Adrenal gland (tissue), 12 donors: ENCODE measurements around the gene PIKFYVE. TPM values are rescaled to one million over a fixed set of nuclear protein-coding genes. Genes with fewer than 3 reads are reported as not detected.
A peak's percentile ranks its signal among the peaks of the same experiment; 100 is the strongest.

Source experiments
- DNase-seq, 7 donors: peaks; one replicate each; pipeline ENCODE4 v3.0.0-alpha.2; 2019 to 2020
- H3K27ac ChIP-seq, 5 donors: fragments of 200-600 bp; sonication (generic) in 4 of 5; 1 replicate in 3 of 5; 2 replicates in 2 of 5; pipeline versions ENCODE4 v1.5.1 to v1.8.0; 2016 to 2020; ENCODE audit warnings: mild to moderate bottlenecking in 1 of 5
- H3K27me3 ChIP-seq: fragments of 200-600 bp; 2 replicates; pipeline ENCODE4 v1.8.0; 2021
- H3K36me3 ChIP-seq, 2 donors: fragments of 200-600 bp; replicated peaks in 1 of 2; 1 replicate in 1 of 2; 2 replicates in 1 of 2; pipeline versions ENCODE4 v1.5.1 to v1.8.0; 2018 to 2022
- H3K4me1 ChIP-seq, 2 donors: fragments of 200-600 bp; replicated peaks in 1 of 2; 1 replicate in 1 of 2; 2 replicates in 1 of 2; pipeline versions ENCODE4 v1.5.1 to v1.8.0; 2018 to 2021
- H3K4me3 ChIP-seq, 4 donors: fragments of 200-600 bp; sonication (generic) in 3 of 4; one replicate each; pipeline ENCODE4 v1.5.1; 2016 to 2018
- H3K9me3 ChIP-seq, 3 donors: fragments of 200-600 bp; sonication (generic) in 1 of 3; replicated peaks in 1 of 3; 1 replicate in 2 of 3; 2 replicates in 1 of 3; pipeline versions ENCODE4 v1.5.1 to v1.8.0; 2016 to 2021
- POLR2A ChIP-seq, 2 donors: fragments of 450-650 bp; IDR thresholded peaks; one replicate each; pipeline ENCODE4 v1.6.1; 2017; ENCODE audit warnings: antibody characterized with exemption in 2 of 2, mild to moderate bottlenecking in 2 of 2, moderate library complexity in 1 of 2
- WGBS, 4 donors: extraction: QIAGEN DNeasy Blood & Tissue Kit in 2 of 4; methylation state at CpG; one replicate each; pipeline versions ENCODE4 v1.1.5 to v1.1.7; 2013 to 2017; 5-methylcytosine and 5-hydroxymethylcytosine counted together
- intact Hi-C, 2 donors: fragments of 100-400 bp; cut with DNase I; formaldehyde crosslinking; loops; one replicate each; pipeline versions ENCODE4 v1.14.1 to v1.15.0; 2022 to 2023
- polyA plus RNA-seq, 3 donors: library from polyadenylated mRNA; stranded (reverse); fragments of 200-250 nt in 2 of 3; fragments of 350-450 nt in 1 of 3; fragmentation: Illumina TruSeq in 1 of 3; extraction: RNeasy Lipid Tissue Mini Kit (QIAGEN cat#74804) in 1 of 3; gene quantifications; one replicate each; pipeline ENCODE4 v1.2.3, GENCODE V29; 2013 to 2014
- total RNA-seq, 9 donors: library from RNA; depleted of rRNA in 4 of 9; stranded (reverse); fragments of >200 nt in 4 of 9; fragments of 120-200 nt in 1 of 9; fragmentation: NEBNext Ultra II Directional in 1 of 9; extraction: Animal tissue kit (Norgen Biotek cat#: 25700) in 1 of 9; gene quantifications; one replicate each; pipeline versions ENCODE4 v1.1.0 to v1.2.4, GENCODE V29; 2013 to 2023
- TF ChIP-seq, protein P1 (sequence below), 6 experiments: fragments of 450-650 bp in 4 of 6; fragments of 200-600 bp in 2 of 6; sonication (generic) in 1 of 6; IDR thresholded peaks; 1 replicate in 5 of 6; 2 replicates in 1 of 6; pipeline versions ENCODE4 v1.5.1 to v1.8.0; 2016 to 2021; ENCODE audit warnings: antibody characterized with exemption in 6 of 6, mild to moderate bottlenecking in 2 of 6, moderate library complexity in 1 of 6
- donor health status: healthy with polysubstance abuse.
- donor health status: Bipolar disorder and iron deficiency.
- donor health status: DM: yes; HTN: yes; CAD: no.
- donor health status: DM: no; HTN: no; CAD: no.
- donor health status: DM: no; HTN: no; CAD: no.
- donor health status: DM: yes; HTN: yes; CAD: no.

The PIKFYVE gene
- total and polyA plus RNA-seq, 12 donors = 5.1 to 36.5 (median 25.3) TPM

DNA sequence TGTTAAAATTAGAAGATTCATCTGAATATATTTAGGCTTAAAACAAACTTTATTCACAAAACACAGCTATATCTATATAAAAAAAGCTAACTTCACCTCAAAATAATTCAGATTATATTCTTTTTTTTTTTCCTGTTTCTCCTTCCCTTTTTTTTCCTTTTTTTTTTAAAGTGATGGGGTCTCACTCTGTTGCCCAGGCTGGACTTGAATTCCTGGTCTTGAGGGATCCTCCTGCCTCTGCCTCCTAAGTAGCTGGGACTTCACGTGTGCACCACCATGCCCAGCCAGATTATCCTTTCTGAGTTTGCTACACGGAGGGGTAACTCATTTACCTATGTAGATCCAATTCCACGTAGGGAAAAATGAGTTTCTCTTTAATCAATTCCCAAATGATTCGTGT lies 15.0 kb upstream of the PIKFYVE start:
- Histone ChIP-seq H3K36me3 (peaks cover 0 to 27% of the 10 kb centered on the region in 2 donors), H3K9me3 (no peaks in the 10 kb centered on the region), H3K27ac (peak overlapping the region in 3 of 5 donors; percentile 6 to 77 (median 53)), H3K4me1 (peaks cover 62 to 73% of the 10 kb centered on the region in 2 donors), H3K27me3 (no peaks in the 10 kb centered on the region), H3K4me3 (no peak overlapping the region)
- 93 to 96% (median 94%) methylated on average over 4 of the region's 4 CpGs for WGBS, 4 donors
- intact Hi-C loops = loop anchor here (5.0 to 10.0 kb wide), 2 partner anchors 74 to 76 kb away; no protein-coding TSS in a partner anchor
- no peak for DNase-seq
- TF ChIP-seq, protein P1, sequence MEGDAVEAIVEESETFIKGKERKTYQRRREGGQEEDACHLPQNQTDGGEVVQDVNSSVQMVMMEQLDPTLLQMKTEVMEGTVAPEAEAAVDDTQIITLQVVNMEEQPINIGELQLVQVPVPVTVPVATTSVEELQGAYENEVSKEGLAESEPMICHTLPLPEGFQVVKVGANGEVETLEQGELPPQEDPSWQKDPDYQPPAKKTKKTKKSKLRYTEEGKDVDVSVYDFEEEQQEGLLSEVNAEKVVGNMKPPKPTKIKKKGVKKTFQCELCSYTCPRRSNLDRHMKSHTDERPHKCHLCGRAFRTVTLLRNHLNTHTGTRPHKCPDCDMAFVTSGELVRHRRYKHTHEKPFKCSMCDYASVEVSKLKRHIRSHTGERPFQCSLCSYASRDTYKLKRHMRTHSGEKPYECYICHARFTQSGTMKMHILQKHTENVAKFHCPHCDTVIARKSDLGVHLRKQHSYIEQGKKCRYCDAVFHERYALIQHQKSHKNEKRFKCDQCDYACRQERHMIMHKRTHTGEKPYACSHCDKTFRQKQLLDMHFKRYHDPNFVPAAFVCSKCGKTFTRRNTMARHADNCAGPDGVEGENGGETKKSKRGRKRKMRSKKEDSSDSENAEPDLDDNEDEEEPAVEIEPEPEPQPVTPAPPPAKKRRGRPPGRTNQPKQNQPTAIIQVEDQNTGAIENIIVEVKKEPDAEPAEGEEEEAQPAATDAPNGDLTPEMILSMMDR (IDR thresholded peaks at IDR 0.05) = no peak

- WGBS, 4 donors = 50 to 56% (median 54%) methylated on average over 3 of the region's 3 CpGs
- Histone ChIP-seq H3K27ac (peak overlapping the region; percentile 61 to 95 (median 69)), H3K27me3 (no peaks in the 10 kb centered on the region), H3K4me3 (peak overlapping the region in 2 of 4 donors; percentile 72 to 94), H3K36me3 (peaks cover 0 to 18% of the 10 kb centered on the region in 2 donors), H3K4me1 (peaks cover 48 to 55% of the 10 kb centered on the region in 2 donors), H3K9me3 (no peaks in the 10 kb centered on the region)
- no peak for DNase-seq
- no peak for TF ChIP-seq POLR2A (IDR thresholded peaks at IDR 0.05)
- TF ChIP-seq, protein P1 (IDR thresholded peaks at IDR 0.05) = no peak
- intact Hi-C loops = loop anchor here (5.0 to 10.0 kb wide), 2 partner anchors 76 to 78 kb away; no protein-coding TSS in a partner anchor
Observed at GRCh38 chr2:208252716-208253492, 13.2 kb upstream of the PIKFYVE start.

DNA sequence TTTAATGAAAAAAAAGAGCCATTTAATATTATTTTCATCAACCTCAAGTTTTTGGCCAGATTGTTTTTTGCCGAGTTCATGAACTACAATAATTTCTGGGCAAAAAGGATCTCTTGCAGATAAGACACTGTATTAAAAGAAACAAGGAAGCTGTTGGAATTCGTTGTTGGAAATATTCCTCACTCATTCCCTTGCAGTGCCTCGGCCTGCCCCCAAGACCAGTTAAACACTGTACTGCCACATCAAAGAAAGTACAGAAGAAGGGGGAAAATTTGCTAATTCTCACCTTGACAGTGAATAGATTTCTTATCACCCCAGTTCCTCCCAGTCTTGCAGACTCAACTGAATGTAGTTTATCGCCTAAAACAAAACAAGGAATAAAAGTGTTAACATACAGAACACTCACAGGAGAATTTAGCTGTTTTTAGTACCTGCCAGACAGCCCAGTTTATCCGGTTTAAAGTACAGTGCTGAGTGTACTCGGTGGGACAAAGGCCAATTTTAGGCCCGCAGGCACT lies 12.4 kb upstream of the PIKFYVE start:
- Histone ChIP-seq H3K4me3 (peak overlapping the region in 3 of 4 donors; percentile 3 to 94 (median 72)), H3K27me3 (no peaks in the 10 kb centered on the region), H3K9me3 (no peaks in the 10 kb centered on the region), H3K36me3 (peaks cover 0 to 10% of the 10 kb centered on the region in 2 donors), H3K27ac (peak overlapping the region; percentile 61 to 95 (median 69)), H3K4me1 (peaks cover 48% of the 10 kb centered on the region in 2 donors)
- DNase-seq = no peak
- TF ChIP-seq, protein P1 (IDR thresholded peaks at IDR 0.05) = no peak
- TF ChIP-seq POLR2A (IDR thresholded peaks at IDR 0.05) = no peak
- 1 to 5% (median 4%) methylated on average over 7 of the region's 7 CpGs for WGBS, 4 donors
- intact Hi-C loops = loop anchor here (5.0 to 10.0 kb wide), 2 partner anchors 76 to 79 kb away; no protein-coding TSS in a partner anchor

- intact Hi-C loops = loop anchor here (5.0 to 10.0 kb wide), 2 partner anchors 77 to 79 kb away; no protein-coding TSS in a partner anchor
Observed at GRCh38 chr2:208254118-208254870, 11.8 kb upstream of the PIKFYVE start.

More at GRCh38 chr2:208254118-208254870, 11.8 kb upstream of the PIKFYVE start:
- Histone ChIP-seq H3K27me3 (no peaks in the 10 kb centered on the region), H3K27ac (peak overlapping the region; percentile 19 to 95 (median 69)), H3K36me3 (peaks cover 0 to 8% of the 10 kb centered on the region in 2 donors), H3K4me1 (peaks cover 41 to 44% of the 10 kb centered on the region in 2 donors), H3K9me3 (no peaks in the 10 kb centered on the region), H3K4me3 (peak overlapping the region; percentile 50 to 94 (median 64))
- peak; percentile 85 to 94 (median 90) for DNase-seq
- TF ChIP-seq POLR2A (IDR thresholded peaks at IDR 0.05) = peak in 1 of 2 donors; percentile 51
- TF ChIP-seq, protein P1 (IDR thresholded peaks at IDR 0.05) = peak; percentile 71 to 83 (median 74)
- 0 to 1% (median 0%) methylated on average over 10 to 36 of the region's 36 CpGs for WGBS, 4 donors
